ENCODE data around the gene SUV39H1. TPM values are rescaled to one million over a fixed set of nuclear protein-coding genes. Genes with fewer than 3 reads are reported as not detected.

Gene SUV39H1
- total and polyA plus RNA-seq, 2 experiments from 2014 or later = 6.0 to 6.8 TPM

- H3K4me2 ChIP-seq (ENCODE audit: unreplicated experiment) = no peak overlapping the region
These were observed 15.5 kb downstream of the SUV39H1 start for GRCh38 chrX:48711929-48712505.

DNA sequence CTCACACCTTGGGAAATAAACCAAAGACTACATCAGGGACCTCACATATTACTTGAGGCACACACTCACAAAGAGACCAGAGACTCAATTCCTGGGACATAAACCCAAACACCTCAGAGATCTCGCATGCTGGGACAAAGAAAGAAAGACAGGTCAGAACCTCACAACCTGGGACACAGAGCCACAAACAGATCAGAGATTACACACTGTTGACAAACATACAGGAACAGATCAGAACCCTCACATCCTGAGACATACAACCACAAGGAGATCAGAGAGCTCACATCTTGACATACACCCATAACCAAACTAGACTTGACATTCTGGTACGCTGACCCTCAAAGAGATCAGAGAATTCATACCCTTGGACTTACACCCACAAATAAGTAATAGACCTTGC lies 17.3 kb downstream of the SUV39H1 start:
- no peak overlapping the region for H3K27ac ChIP-seq
- WGBS, 2 experiments (ENCODE audit: low coverage in 1 of 2, low lambda C conversion rate in 2 of 2, missing lambda C conversion rate in 2 of 2) = 96 to 98% methylated on average over 2 of the region's 2 CpGs
- H3F3A ChIP-seq (ENCODE audit: insufficient read depth) = peaks cover 8% of the 10 kb centered on the region; the same call in 1 of the 2 replicates
- H3K27me3 ChIP-seq (replicated peaks; ENCODE audit: insufficient read depth) = no peaks in the 10 kb centered on the region
- no peaks in the 10 kb centered on the region for H4K20me1 ChIP-seq (ENCODE audit: insufficient read depth)
- peaks cover 13% of the 10 kb centered on the region for H3K4me1 ChIP-seq (ENCODE audit: insufficient read depth)
- no peak overlapping the region for H3K4me3 ChIP-seq
- no peaks in the 10 kb centered on the region for H3K9me3 ChIP-seq (ENCODE audit: low read depth)
- DNase-seq = no peak
- H3K9ac ChIP-seq = no peak overlapping the region
- H2AFZ ChIP-seq = no peak overlapping the region
- no peaks in the 10 kb centered on the region for H3K79me2 ChIP-seq (ENCODE audit: insufficient read depth)
- in situ Hi-C loops (cut with MboI) = no loop called here
- no peaks in the 10 kb centered on the region for H3K36me3 ChIP-seq (ENCODE audit: low read depth)
- TF ChIP-seq EZH2phosphoT487 (IDR thresholded peaks at IDR 0.05; ENCODE audit: insufficient read depth, low read depth) (no peak), EZH2 (IDR thresholded peaks at IDR 0.05; ENCODE audit: insufficient read depth, poor library complexity, severe bottlenecking) (no peak)
- H3K9me2 ChIP-seq (ENCODE audit: insufficient read depth) = no peaks in the 10 kb centered on the region
- no peak overlapping the region for H3K4me2 ChIP-seq (ENCODE audit: unreplicated experiment)

More at GRCh38 chrX:48711929-48712505, 15.5 kb downstream of the SUV39H1 start:
- no peak overlapping the region for H3K27ac ChIP-seq
- TF ChIP-seq EZH2phosphoT487 (IDR thresholded peaks at IDR 0.05; ENCODE audit: insufficient read depth, low read depth) = no peak
- TF ChIP-seq EZH2 (IDR thresholded peaks at IDR 0.05; ENCODE audit: insufficient read depth, poor library complexity, severe bottlenecking) = no peak
- H3K9ac ChIP-seq = no peak overlapping the region
- H3K36me3 ChIP-seq (ENCODE audit: low read depth) = no peaks in the 10 kb centered on the region
- in situ Hi-C loops (cut with MboI) = no loop called here
- no peaks in the 10 kb centered on the region for H4K20me1 ChIP-seq (ENCODE audit: insufficient read depth)
- no peaks in the 10 kb centered on the region for H3K9me2 ChIP-seq (ENCODE audit: insufficient read depth)
- peaks cover 13% of the 10 kb centered on the region for H3K4me1 ChIP-seq (ENCODE audit: insufficient read depth)
- H3K4me3 ChIP-seq = no peak overlapping the region
- DNase-seq = no peak
- H2AFZ ChIP-seq = no peak overlapping the region
- 83 to 90% methylated on average over 7 of the region's 7 CpGs for WGBS, 2 experiments (ENCODE audit: low coverage in 1 of 2, low lambda C conversion rate in 2 of 2, missing lambda C conversion rate in 2 of 2)
- no peaks in the 10 kb centered on the region for H3K27me3 ChIP-seq (replicated peaks; ENCODE audit: insufficient read depth)
- H3K79me2 ChIP-seq (ENCODE audit: insufficient read depth) = no peaks in the 10 kb centered on the region
- H3K9me3 ChIP-seq (ENCODE audit: low read depth) = no peaks in the 10 kb centered on the region
- peaks cover 8% of the 10 kb centered on the region; the same call in 1 of the 2 replicates for H3F3A ChIP-seq (ENCODE audit: insufficient read depth)

DNA sequence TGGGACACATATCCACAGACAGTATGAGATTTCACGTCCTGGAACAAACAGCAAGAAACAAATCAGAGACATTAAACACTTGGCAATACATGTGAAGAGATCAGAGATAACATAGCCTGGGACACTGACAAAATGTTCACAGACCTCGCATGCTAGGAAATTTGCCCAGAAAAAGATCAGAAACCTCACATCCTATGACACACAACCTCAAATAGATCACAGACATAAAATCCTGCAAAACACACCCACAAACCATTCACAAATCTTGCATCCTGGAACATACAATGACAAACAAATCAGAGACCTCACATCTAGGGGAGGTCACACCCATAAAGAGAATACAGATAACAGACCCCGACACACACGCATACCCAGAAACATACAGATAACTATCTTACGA lies 18.0 kb downstream of the SUV39H1 start:
- H3K4me2 ChIP-seq (ENCODE audit: unreplicated experiment) = peak overlapping the region; percentile 65

GRCh38 chrX:48715072-48715471 lies 18.5 kb downstream of the SUV39H1 start:
- peak overlapping the region; percentile 65 for H3K4me2 ChIP-seq (ENCODE audit: unreplicated experiment)
- no peak overlapping the region for H2AFZ ChIP-seq
- peaks cover 8% of the 10 kb centered on the region; the same call in 1 of the 2 replicates for H3F3A ChIP-seq (ENCODE audit: insufficient read depth)
- peak overlapping the region; percentile 49 for H3K27ac ChIP-seq
- H3K9ac ChIP-seq = peak overlapping the region; percentile 46; the same call in 1 of the 2 replicates
- no peaks in the 10 kb centered on the region for H3K9me2 ChIP-seq (ENCODE audit: insufficient read depth)
- H4K20me1 ChIP-seq (ENCODE audit: insufficient read depth) = no peaks in the 10 kb centered on the region
- peaks cover 13% of the 10 kb centered on the region for H3K4me1 ChIP-seq (ENCODE audit: insufficient read depth)
- DNase-seq = peak; percentile 77
- 0 to 11% methylated on average over 2 of the region's 2 CpGs for WGBS, 2 experiments (ENCODE audit: low coverage in 1 of 2, low lambda C conversion rate in 2 of 2, missing lambda C conversion rate in 2 of 2)
- no peaks in the 10 kb centered on the region for H3K79me2 ChIP-seq (ENCODE audit: insufficient read depth)
- no peak overlapping the region for H3K4me3 ChIP-seq
- TF ChIP-seq EZH2phosphoT487 (IDR thresholded peaks at IDR 0.05; ENCODE audit: insufficient read depth, low read depth) = no peak
- no peaks in the 10 kb centered on the region for H3K27me3 ChIP-seq (replicated peaks; ENCODE audit: insufficient read depth)
- H3K36me3 ChIP-seq (ENCODE audit: low read depth) = no peaks in the 10 kb centered on the region
- no peaks in the 10 kb centered on the region for H3K9me3 ChIP-seq (ENCODE audit: low read depth)
- in situ Hi-C loops (cut with MboI) = no loop called here

More for the DNA sequence above, 18.0 kb downstream of the SUV39H1 start:
- Histone ChIP-seq H3K79me2 (ENCODE audit: insufficient read depth) (no peaks in the 10 kb centered on the region), H3F3A (ENCODE audit: insufficient read depth) (peaks cover 8% of the 10 kb centered on the region; the same call in 1 of the 2 replicates), H3K4me1 (ENCODE audit: insufficient read depth) (peaks cover 13% of the 10 kb centered on the region), H3K36me3 (ENCODE audit: low read depth) (no peaks in the 10 kb centered on the region), H3K9me2 (ENCODE audit: insufficient read depth) (no peaks in the 10 kb centered on the region), H3K9ac (peak overlapping the region; percentile 46; the same call in 1 of the 2 replicates), H4K20me1 (ENCODE audit: insufficient read depth) (no peaks in the 10 kb centered on the region), H3K4me3 (no peak overlapping the region), H3K27me3 (replicated peaks; ENCODE audit: insufficient read depth) (no peaks in the 10 kb centered on the region), H3K9me3 (ENCODE audit: low read depth) (no peaks in the 10 kb centered on the region), H3K27ac (peak overlapping the region; percentile 49), H2AFZ (no peak overlapping the region)
- 11 to 20% methylated on average over 5 of the region's 5 CpGs for WGBS, 2 experiments (ENCODE audit: low coverage in 1 of 2, low lambda C conversion rate in 2 of 2, missing lambda C conversion rate in 2 of 2)
- TF ChIP-seq EZH2 (IDR thresholded peaks at IDR 0.05; ENCODE audit: insufficient read depth, poor library complexity, severe bottlenecking) (no peak), EZH2phosphoT487 (IDR thresholded peaks at IDR 0.05; ENCODE audit: insufficient read depth, low read depth) (no peak)
- in situ Hi-C loops (cut with MboI) = no loop called here
- DNase-seq = peak; percentile 56
